Measurements from ENCODE around the gene SLC9A3.

- TF ChIP-seq ISL2 (CRISPR knock-in tag; IDR thresholded peaks at IDR 0.05) (no peak), ZFX (CRISPR knock-in tag; IDR thresholded peaks at IDR 0.05; ENCODE audit: low read depth) (no peak), ZNF512 (CRISPR knock-in tag; IDR thresholded peaks at IDR 0.05) (no peak), TCF7 (IDR thresholded peaks at IDR 0.05; ENCODE audit: low read depth) (no peak), TAF1 (CRISPR knock-in tag; IDR thresholded peaks at IDR 0.05) (no peak), HOXD1 (CRISPR knock-in tag; IDR thresholded peaks at IDR 0.05) (no peak), POLR2AphosphoS2 (IDR thresholded peaks at IDR 0.05; ENCODE audit: low read depth, low read length) (no peak), ATF4 (CRISPR knock-in tag; IDR thresholded peaks at IDR 0.05) (no peak)
These were observed 45.8 kb downstream of the SLC9A3 start for GRCh38 chr5:478369-478981.

All from HepG2 (cell line).